ENCODE data around the gene C5.

The C5 gene

DNA sequence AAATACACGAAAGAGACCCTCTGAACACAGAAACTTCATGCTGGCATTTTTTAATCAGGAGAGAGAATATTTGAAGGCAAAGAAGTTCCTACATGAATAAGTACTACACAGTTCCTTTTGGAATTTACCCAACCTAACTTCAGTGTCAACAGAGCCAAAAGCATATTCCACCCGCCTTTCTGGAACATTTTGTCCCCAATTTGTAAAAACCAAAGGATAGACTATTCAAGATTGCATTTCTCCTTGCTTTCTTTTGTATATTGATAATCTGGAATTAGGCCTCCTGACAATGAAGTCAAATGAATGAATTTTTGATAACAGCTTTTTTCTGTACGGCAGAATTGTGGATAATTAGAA is 84.1 kb downstream of the C5 start:
- DNase-seq (ENCODE audit: low spot score) = no peak
- TF ChIP-seq, protein P1, sequence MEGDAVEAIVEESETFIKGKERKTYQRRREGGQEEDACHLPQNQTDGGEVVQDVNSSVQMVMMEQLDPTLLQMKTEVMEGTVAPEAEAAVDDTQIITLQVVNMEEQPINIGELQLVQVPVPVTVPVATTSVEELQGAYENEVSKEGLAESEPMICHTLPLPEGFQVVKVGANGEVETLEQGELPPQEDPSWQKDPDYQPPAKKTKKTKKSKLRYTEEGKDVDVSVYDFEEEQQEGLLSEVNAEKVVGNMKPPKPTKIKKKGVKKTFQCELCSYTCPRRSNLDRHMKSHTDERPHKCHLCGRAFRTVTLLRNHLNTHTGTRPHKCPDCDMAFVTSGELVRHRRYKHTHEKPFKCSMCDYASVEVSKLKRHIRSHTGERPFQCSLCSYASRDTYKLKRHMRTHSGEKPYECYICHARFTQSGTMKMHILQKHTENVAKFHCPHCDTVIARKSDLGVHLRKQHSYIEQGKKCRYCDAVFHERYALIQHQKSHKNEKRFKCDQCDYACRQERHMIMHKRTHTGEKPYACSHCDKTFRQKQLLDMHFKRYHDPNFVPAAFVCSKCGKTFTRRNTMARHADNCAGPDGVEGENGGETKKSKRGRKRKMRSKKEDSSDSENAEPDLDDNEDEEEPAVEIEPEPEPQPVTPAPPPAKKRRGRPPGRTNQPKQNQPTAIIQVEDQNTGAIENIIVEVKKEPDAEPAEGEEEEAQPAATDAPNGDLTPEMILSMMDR (IDR thresholded peaks at IDR 0.05; ENCODE audit: extremely low read depth, insufficient read depth, missing control alignments) = no peak
- in situ Hi-C loops (cut with MboI; ENCODE audit: low pct_unique_long_range_greater_than_20kb, low sequenced_read_pairs, unreplicated experiment) = no loop called here

- in situ Hi-C loops (cut with MboI; ENCODE audit: low pct_unique_long_range_greater_than_20kb, low sequenced_read_pairs, unreplicated experiment) = no loop called here
- TF ChIP-seq, protein P1 (IDR thresholded peaks at IDR 0.05; ENCODE audit: extremely low read depth, insufficient read depth, missing control alignments) = no peak
- DNase-seq (ENCODE audit: low spot score) = no peak
Measured at GRCh38 chr9:120965344-120966012, 84.6 kb downstream of the C5 start.

DNA sequence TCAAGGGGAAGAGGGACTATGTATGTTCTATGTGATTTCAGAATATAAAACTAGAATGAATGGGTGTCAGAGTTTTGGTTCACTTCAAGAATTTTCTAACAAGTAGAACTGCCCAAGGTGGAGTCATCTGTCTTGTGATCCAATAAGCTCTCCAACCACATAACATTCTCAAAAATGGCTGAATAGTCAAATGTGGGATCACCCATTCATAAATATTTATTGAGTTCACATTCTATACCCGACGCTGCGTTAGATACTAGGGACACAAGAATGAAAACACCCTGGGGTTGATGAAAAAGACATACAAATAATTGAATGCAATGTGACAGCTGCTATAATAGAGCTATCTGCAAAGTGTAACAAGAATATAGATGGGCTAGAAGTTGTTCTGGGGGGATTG is 88.1 kb downstream of the C5 start:
- DNase-seq (ENCODE audit: low spot score) = no peak
- in situ Hi-C loops (cut with MboI; ENCODE audit: low pct_unique_long_range_greater_than_20kb, low sequenced_read_pairs, unreplicated experiment) = no loop called here
- TF ChIP-seq, protein P1 (IDR thresholded peaks at IDR 0.05; ENCODE audit: extremely low read depth, insufficient read depth, missing control alignments) = no peak

DNA sequence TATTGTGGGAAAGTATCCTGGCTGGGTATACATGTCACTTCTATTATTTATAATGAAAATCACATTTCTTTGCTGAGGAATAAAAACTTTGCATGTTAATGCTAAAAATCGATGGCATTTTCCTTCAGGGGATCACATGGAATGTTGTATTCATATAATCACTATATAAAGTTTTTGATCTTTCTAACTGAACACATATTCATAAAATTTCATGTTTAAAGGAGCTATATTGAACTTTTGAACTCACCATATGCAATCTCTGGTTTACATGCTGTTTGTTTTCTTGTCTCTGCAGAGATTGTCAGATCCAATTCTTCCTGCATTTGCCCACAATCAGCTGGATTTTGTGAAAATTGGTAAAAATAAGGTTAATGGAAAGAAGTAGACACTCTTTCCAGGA is 90.1 kb downstream of the C5 start:
- TF ChIP-seq, protein P1 (IDR thresholded peaks at IDR 0.05; ENCODE audit: extremely low read depth, insufficient read depth, missing control alignments) = no peak
- DNase-seq (ENCODE audit: low spot score) = no peak
- in situ Hi-C loops (cut with MboI; ENCODE audit: low pct_unique_long_range_greater_than_20kb, low sequenced_read_pairs, unreplicated experiment) = no loop called here

- DNase-seq (ENCODE audit: low spot score) = no peak
- TF ChIP-seq, protein P1 (IDR thresholded peaks at IDR 0.05; ENCODE audit: extremely low read depth, insufficient read depth, missing control alignments) = no peak
- in situ Hi-C loops (cut with MboI; ENCODE audit: low pct_unique_long_range_greater_than_20kb, low sequenced_read_pairs, unreplicated experiment) = no loop called here
Measured at GRCh38 chr9:120956862-120957261, 93.2 kb downstream of the C5 start.

DNA sequence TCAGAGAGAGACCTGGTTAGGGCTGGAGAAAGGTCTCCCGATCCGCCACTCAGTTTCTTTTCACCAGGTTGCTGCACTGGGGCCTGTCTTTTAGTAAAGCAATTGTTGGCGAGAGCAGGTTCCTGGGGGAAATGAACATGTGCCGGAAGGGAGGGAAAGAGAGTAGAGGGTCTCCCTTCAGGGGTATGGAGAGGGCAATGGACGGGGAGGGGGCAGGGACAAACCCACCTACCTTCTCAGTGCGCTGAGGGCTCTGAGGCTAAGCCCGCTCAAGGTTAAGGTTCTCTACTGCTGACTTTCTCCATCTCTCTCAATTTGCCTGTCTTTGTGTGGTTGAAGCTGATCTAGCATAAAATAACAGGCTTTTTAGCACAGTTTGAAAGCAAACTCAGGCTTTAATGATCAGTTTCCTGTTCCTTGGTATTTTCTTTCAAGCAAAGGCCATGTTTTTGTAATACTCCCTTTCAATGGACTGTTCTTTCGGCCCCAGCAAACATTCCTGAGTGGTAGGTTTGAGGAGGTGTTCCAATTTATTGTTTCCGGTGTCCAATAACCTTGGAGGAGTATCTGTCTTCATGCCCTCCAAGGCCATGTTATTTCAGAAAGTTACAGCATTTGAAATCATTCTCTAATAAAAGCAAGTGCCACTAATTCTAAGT is 98.0 kb downstream of the C5 start:
- no peak for DNase-seq (ENCODE audit: low spot score)
- in situ Hi-C loops (cut with MboI; ENCODE audit: low pct_unique_long_range_greater_than_20kb, low sequenced_read_pairs, unreplicated experiment) = no loop called here
- TF ChIP-seq, protein P1 (IDR thresholded peaks at IDR 0.05; ENCODE audit: extremely low read depth, insufficient read depth, missing control alignments) = no peak
